ENCODE data around the gene SIGLEC5. TPM values are rescaled to one million over a fixed set of nuclear protein-coding genes. Genes with fewer than 3 reads are reported as not detected.
"Not testable (repeated sequence)": the region's sequence is repeated elsewhere in the genome, so short reads cannot be mapped to it uniquely, and the experiment has no call there.

SIGLEC5 gene
- total and polyA plus RNA-seq, 2 donors (not counting 3 experiments of a cell fraction or from before 2014, with no cell fraction given), result not detected

- TF ChIP-seq CTCF (IDR thresholded peaks at IDR 0.05; ENCODE audit: extremely low read depth in 1 of 2, insufficient read depth in 1 of 2, low read depth in 1 of 2, low read length in 2 of 2), result peak; percentile 41 to 43
- CTCF ChIA-PET, result interaction anchor here (0.6 to 3.5 kb wide), 8 partner anchors 13 to 202 kb away, joined by 3 to 11 read pairs (median 8); no protein-coding TSS in a partner anchor
- POLR2A ChIA-PET; dilution Hi-C loops (cut with MboI; ENCODE audit: extremely low pct_ligation_motif_present, low sequenced_read_pairs); H3K27me3 ChIP-seq (ENCODE audit: control insufficient read depth in 2 of 2, insufficient read depth in 2 of 2, low read length in 2 of 2); intact Hi-C loops (cut with micrococcal nuclease); H3K4me2 ChIP-seq (ENCODE audit: insufficient read depth, low read length); H2AFZ ChIP-seq (ENCODE audit: low read depth, low read length); H3K27ac ChIP-seq (ENCODE audit: insufficient read depth, low read depth, low read length); H3K9me3 ChIP-seq (replicated peaks; ENCODE audit: control insufficient read depth, insufficient read depth, low read length); H3K9me1 ChIP-seq (replicated peaks; ENCODE audit: control insufficient read depth, extremely low read depth, insufficient read depth, low read length); H3K79me2 ChIP-seq (ENCODE audit: control insufficient read depth, insufficient read depth, low read length); H3K9ac ChIP-seq (replicated peaks; ENCODE audit: extremely low read depth, insufficient read depth, low read length); H3K4me3 ChIP-seq (replicated peaks in 1 of 3; ENCODE audit: insufficient read depth in 1 of 3, low read depth in 1 of 3, low read length in 3 of 3); H3K4me1 ChIP-seq (ENCODE audit: control insufficient read depth, extremely low read depth, insufficient read depth, low read length); H3K36me3 ChIP-seq (ENCODE audit: control insufficient read depth in 2 of 2, extremely low read depth in 1 of 2, insufficient read depth in 2 of 2, low read length in 2 of 2); H4K20me1 ChIP-seq (replicated peaks; ENCODE audit: control insufficient read depth, extremely low read depth, insufficient read depth, low read length); BruUV-seq (replicated peaks): not testable (repeated sequence)
- peak; percentile 8 for FAIRE-seq
- DNase-seq (ENCODE audit: low read depth, low spot score), result peak; percentile 56
These were observed 45.8 kb upstream of the SIGLEC5 start for GRCh38 chr19:51675911-51676565.

DNA sequence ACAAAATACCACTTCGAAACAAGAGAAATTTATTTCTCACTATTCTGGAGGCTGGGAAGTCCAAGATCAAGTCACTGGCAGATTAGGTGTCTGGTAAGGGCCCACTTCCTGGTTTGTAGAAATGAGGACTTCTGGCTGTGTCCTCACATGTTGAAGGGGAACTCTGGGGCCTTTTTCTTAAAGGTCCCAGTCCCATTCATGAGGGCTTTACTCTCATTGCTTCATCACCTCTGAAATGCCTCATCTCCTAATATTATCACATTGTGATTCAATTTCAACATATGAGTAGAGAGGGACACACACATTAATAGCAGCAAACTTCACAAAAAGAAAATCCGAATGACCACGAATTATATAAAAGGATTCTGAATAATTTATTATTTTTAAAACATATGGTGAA lies 38.0 kb upstream of the SIGLEC5 start:
- no peaks in the 10 kb centered on the region for H3K9me3 ChIP-seq (replicated peaks; ENCODE audit: control insufficient read depth, insufficient read depth, low read length)
- dilution Hi-C loops (cut with MboI; ENCODE audit: extremely low pct_ligation_motif_present, low sequenced_read_pairs) (no loop called here), intact Hi-C loops (cut with micrococcal nuclease) (no loop called here)
- H3K4me3 ChIP-seq (replicated peaks in 1 of 3; ENCODE audit: insufficient read depth in 1 of 3, low read depth in 1 of 3, low read length in 3 of 3), result no peak overlapping the region
- H4K20me1 ChIP-seq (replicated peaks; ENCODE audit: control insufficient read depth, extremely low read depth, insufficient read depth, low read length), result no peaks in the 10 kb centered on the region
- no peak overlapping the region for H3K9ac ChIP-seq (replicated peaks; ENCODE audit: extremely low read depth, insufficient read depth, low read length)
- FAIRE-seq (no peak), DNase-seq (ENCODE audit: low read depth, low spot score) (no peak)
- H3K4me2 ChIP-seq (ENCODE audit: insufficient read depth, low read length), result no peak overlapping the region
- H3K79me2 ChIP-seq (ENCODE audit: control insufficient read depth, insufficient read depth, low read length), result no peaks in the 10 kb centered on the region
- H3K27me3 ChIP-seq (ENCODE audit: control insufficient read depth in 2 of 2, insufficient read depth in 2 of 2, low read length in 2 of 2), result peaks cover 4 to 12% of the 10 kb centered on the region in 2 experiments
- H2AFZ ChIP-seq (ENCODE audit: low read depth, low read length), result no peak overlapping the region
- no TSS peak for BruUV-seq (replicated peaks)
- H3K36me3 ChIP-seq (ENCODE audit: control insufficient read depth in 2 of 2, extremely low read depth in 1 of 2, insufficient read depth in 2 of 2, low read length in 2 of 2), result no peaks in the 10 kb centered on the region
- no peaks in the 10 kb centered on the region for H3K9me1 ChIP-seq (replicated peaks; ENCODE audit: control insufficient read depth, extremely low read depth, insufficient read depth, low read length)
- no peaks in the 10 kb centered on the region for H3K4me1 ChIP-seq (ENCODE audit: control insufficient read depth, extremely low read depth, insufficient read depth, low read length)
- no peak for TF ChIP-seq MYC (IDR thresholded peaks at IDR 0.05; ENCODE audit: low read depth, low read length)
- TF ChIP-seq POLR2A (IDR thresholded peaks at IDR 0.05; ENCODE audit: low read depth, low read length), result no peak
- TF ChIP-seq GATA2 (IDR thresholded peaks at IDR 0.05; ENCODE audit: insufficient read depth, insufficient read length, low read depth, low read length), result no peak
- TF ChIP-seq JUN (IDR thresholded peaks at IDR 0.05; ENCODE audit: borderline replicate concordance, insufficient read depth, insufficient read length, low read depth), result no peak
- no peak for TF ChIP-seq CTCF (IDR thresholded peaks at IDR 0.05; ENCODE audit: extremely low read depth in 1 of 2, insufficient read depth in 1 of 2, low read depth in 1 of 2, low read length in 2 of 2)
- no peak overlapping the region for H3K27ac ChIP-seq (ENCODE audit: insufficient read depth, low read depth, low read length)
- ChIA-PET CTCF (interaction anchor here (0.9 kb wide), 1 partner anchor 9 kb away, joined by 3 read pairs; no protein-coding TSS in a partner anchor), POLR2A (no interaction called here)
